GM03348 (cell line): ENCODE measurements around the gene KLRC3.
"Not testable (repeated sequence)": the region's sequence is repeated elsewhere in the genome, so short reads cannot be mapped to it uniquely, and the experiment has no call there.

Experiments used
- DNase-seq: peaks from one replicate; pipeline ENCODE4 v3.0.0; 2012; ENCODE audit warnings: low spot score

The KLRC3 gene

GRCh38 chr12:10400829-10401228 lies 19.6 kb downstream of the KLRC3 start:
- no peak for DNase-seq

GRCh38 chr12:10398168-10398567 lies 22.2 kb downstream of the KLRC3 start:
- no peak for DNase-seq

- DNase-seq: no peak
Measured at GRCh38 chr12:10397296-10397695, 23.1 kb downstream of the KLRC3 start.

- DNase-seq: not testable (repeated sequence)
Measured at GRCh38 chr12:10396176-10396575, 24.2 kb downstream of the KLRC3 start.

- peak; percentile 60 for DNase-seq
Measured at GRCh38 chr12:10395390-10395998, 24.9 kb downstream of the KLRC3 start.

- DNase-seq: not testable (repeated sequence)
Measured at GRCh38 chr12:10394531-10395152, 25.8 kb downstream of the KLRC3 start.

GRCh38 chr12:10393291-10393690 lies 27.1 kb downstream of the KLRC3 start:
- DNase-seq: no peak

- peak; percentile 57 for DNase-seq
Measured at GRCh38 chr12:10392394-10392930, 27.9 kb downstream of the KLRC3 start.

- not testable (repeated sequence) for DNase-seq
Measured at GRCh38 chr12:10390991-10391390, 29.4 kb downstream of the KLRC3 start.

GRCh38 chr12:10389904-10390303 lies 30.5 kb downstream of the KLRC3 start, which contains the start of gene KLRK1:
KLRK1 (minus strand) TSS chr12:10390041; CDS start chr12:10388810, 1,231 bp downstream.
- DNase-seq: no peak

- no peak for DNase-seq
Measured at GRCh38 chr12:10388624-10389413, 31.6 kb downstream of the KLRC3 start.

- DNase-seq: not testable (repeated sequence)
Measured at GRCh38 chr12:10387498-10387897, 32.9 kb downstream of the KLRC3 start.

GRCh38 chr12:10386857-10387256 lies 33.5 kb downstream of the KLRC3 start:
- DNase-seq: no peak

- no peak for DNase-seq
Measured at GRCh38 chr12:10385166-10385613, 35.2 kb downstream of the KLRC3 start.

GRCh38 chr12:10384191-10384590 lies 36.2 kb downstream of the KLRC3 start:
- DNase-seq: no peak

GRCh38 chr12:10381928-10382628 lies 38.3 kb downstream of the KLRC3 start:
- no peak for DNase-seq

- not testable (repeated sequence) for DNase-seq
Measured at GRCh38 chr12:10378737-10379136, 41.7 kb downstream of the KLRC3 start.

GRCh38 chr12:10374624-10375018 lies 45.8 kb downstream of the KLRC3 start:
- no peak for DNase-seq

GRCh38 chr12:10372559-10372958 lies 47.8 kb downstream of the KLRC3 start:
- DNase-seq: no peak

- DNase-seq: not testable (repeated sequence)
Measured at GRCh38 chr12:10371893-10372535, 48.4 kb downstream of the KLRC3 start.
